Measurements from ENCODE around the gene OR2V1.

The OR2V1 gene

DNA sequence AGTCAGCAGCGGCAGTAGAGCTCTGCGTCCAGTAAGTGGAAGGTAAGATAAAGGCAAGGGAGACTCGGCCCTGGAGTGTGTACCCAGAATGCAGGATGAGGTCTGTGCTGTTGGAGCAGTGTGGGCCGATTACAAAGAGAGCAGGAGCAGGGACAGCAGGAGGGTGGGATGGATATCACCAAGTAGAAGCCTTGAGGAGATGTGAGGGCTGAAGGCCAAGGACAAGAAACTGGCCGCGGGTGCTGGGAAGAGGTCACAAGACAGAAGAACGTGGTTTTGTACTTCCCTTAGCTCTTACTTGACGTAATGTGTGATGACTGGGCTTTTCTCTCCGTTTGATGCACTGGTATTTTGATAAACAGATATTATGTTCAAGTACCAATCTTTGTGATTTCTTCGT is 43.7 kb downstream of the OR2V1 start:
- Histone ChIP-seq H2AFZ (ENCODE audit: low read length, unreplicated experiment) (no peak overlapping the region), H3K4me1 (ENCODE audit: control insufficient read depth, insufficient read depth, low read length, unreplicated experiment) (no peaks in the 10 kb centered on the region), H3K4me3 (ENCODE audit: low read depth, low read length) (no peak overlapping the region), H3K36me3 (ENCODE audit: insufficient read depth, low read length) (no peaks in the 10 kb centered on the region), H3K27me3 (ENCODE audit: insufficient read depth, low read length) (peaks cover 52% of the 10 kb centered on the region), H3K79me2 (ENCODE audit: control insufficient read depth, insufficient read depth, low read length, unreplicated experiment) (no peaks in the 10 kb centered on the region), H3K27ac (ENCODE audit: low read depth, low read length) (no peak overlapping the region)

DNA sequence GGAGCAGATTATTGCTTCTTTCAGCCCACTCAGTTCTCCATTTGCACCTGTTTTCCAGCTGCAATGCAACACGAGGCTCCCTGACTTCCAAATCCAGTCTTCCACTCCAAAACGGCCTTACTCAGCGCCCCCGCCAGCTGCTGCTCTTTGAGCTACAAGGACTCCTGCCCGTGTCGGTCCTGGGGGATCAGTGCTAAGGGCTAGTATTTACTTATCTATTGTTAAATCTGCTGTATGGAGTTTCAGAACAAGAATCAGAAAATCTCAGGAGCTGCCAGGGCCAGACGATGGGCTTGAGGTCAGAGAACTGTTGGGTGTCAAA is 44.1 kb downstream of the OR2V1 start:
- no peaks in the 10 kb centered on the region for H3K36me3 ChIP-seq (ENCODE audit: insufficient read depth, low read length)
- no peak overlapping the region for H2AFZ ChIP-seq (ENCODE audit: low read length, unreplicated experiment)
- no peak overlapping the region for H3K4me3 ChIP-seq (ENCODE audit: low read depth, low read length)
- peaks cover 56% of the 10 kb centered on the region for H3K27me3 ChIP-seq (ENCODE audit: insufficient read depth, low read length)
- no peak overlapping the region for H3K27ac ChIP-seq (ENCODE audit: low read depth, low read length)
- no peaks in the 10 kb centered on the region for H3K79me2 ChIP-seq (ENCODE audit: control insufficient read depth, insufficient read depth, low read length, unreplicated experiment)
- H3K4me1 ChIP-seq (ENCODE audit: control insufficient read depth, insufficient read depth, low read length, unreplicated experiment) = no peaks in the 10 kb centered on the region

- no peaks in the 10 kb centered on the region for H3K79me2 ChIP-seq (ENCODE audit: control insufficient read depth, insufficient read depth, low read length, unreplicated experiment)
- no peak overlapping the region for H2AFZ ChIP-seq (ENCODE audit: low read length, unreplicated experiment)
- no peaks in the 10 kb centered on the region for H3K36me3 ChIP-seq (ENCODE audit: insufficient read depth, low read length)
- H3K4me1 ChIP-seq (ENCODE audit: control insufficient read depth, insufficient read depth, low read length, unreplicated experiment) = no peaks in the 10 kb centered on the region
- no peak overlapping the region for H3K27ac ChIP-seq (ENCODE audit: low read depth, low read length)
- H3K27me3 ChIP-seq (ENCODE audit: insufficient read depth, low read length) = peaks cover 62% of the 10 kb centered on the region
- no peak overlapping the region for H3K4me3 ChIP-seq (ENCODE audit: low read depth, low read length)
Measured at GRCh38 chr5:181086026-181086883, 44.7 kb downstream of the OR2V1 start.

DNA sequence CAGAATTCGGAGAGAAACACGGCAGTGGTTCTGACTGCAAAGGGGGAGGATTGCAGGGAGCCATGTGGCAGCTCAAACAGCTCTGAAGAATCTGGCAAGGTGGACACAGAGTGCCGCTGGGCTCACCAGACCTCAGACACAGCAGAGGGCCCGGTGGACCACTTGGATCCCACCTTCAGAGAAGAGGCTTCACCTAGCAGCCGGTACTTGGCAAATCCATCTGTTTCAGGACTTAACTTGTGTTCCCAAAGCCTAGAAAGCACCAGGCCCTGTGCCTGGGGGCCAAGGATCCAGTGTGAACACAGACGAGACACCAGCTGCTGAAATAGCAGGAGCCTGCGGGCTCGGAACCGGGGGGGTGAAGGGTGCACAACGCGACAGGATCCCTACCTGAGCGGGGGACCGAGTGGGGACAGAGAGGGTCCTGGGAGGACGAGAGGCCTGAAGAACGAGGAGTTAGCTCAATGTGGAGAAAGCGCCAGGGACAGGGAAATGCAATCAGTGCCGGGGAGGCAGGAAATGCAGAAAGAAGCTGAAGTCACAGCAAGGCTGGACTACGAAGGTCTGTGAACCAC is 46.3 kb downstream of the OR2V1 start:
- Histone ChIP-seq H3K4me3 (ENCODE audit: low read depth, low read length) (no peak overlapping the region), H2AFZ (ENCODE audit: low read length, unreplicated experiment) (no peak overlapping the region), H3K27ac (ENCODE audit: low read depth, low read length) (no peak overlapping the region), H3K36me3 (ENCODE audit: insufficient read depth, low read length) (no peaks in the 10 kb centered on the region), H3K27me3 (ENCODE audit: insufficient read depth, low read length) (peaks cover 75% of the 10 kb centered on the region), H3K4me1 (ENCODE audit: control insufficient read depth, insufficient read depth, low read length, unreplicated experiment) (no peaks in the 10 kb centered on the region), H3K79me2 (ENCODE audit: control insufficient read depth, insufficient read depth, low read length, unreplicated experiment) (no peaks in the 10 kb centered on the region)

DNA sequence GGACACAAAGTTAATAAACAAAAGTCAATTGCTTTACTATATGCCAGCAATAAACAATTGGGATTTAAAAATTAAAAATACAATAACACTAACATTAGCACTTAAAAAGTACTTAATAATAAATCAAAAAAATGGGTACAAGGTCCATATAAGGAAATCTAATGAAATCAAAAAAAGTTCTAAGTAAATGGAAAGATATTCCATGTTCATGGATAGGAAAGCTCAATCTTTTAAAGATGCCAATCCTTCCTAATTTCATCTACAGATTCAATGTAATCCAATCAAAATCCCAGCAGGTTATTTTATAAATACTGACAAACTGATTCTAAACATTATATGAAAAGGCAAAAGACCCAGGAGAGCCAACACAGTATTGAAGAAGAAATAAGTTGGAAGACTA is 49.0 kb downstream of the OR2V1 start:
- H3K27me3 ChIP-seq (ENCODE audit: insufficient read depth, low read length) = peaks cover 89% of the 10 kb centered on the region
- no peaks in the 10 kb centered on the region for H3K79me2 ChIP-seq (ENCODE audit: control insufficient read depth, insufficient read depth, low read length, unreplicated experiment)
- H3K36me3 ChIP-seq (ENCODE audit: insufficient read depth, low read length) = no peaks in the 10 kb centered on the region
- no peak overlapping the region for H2AFZ ChIP-seq (ENCODE audit: low read length, unreplicated experiment)
- no peak overlapping the region for H3K27ac ChIP-seq (ENCODE audit: low read depth, low read length)
- H3K4me3 ChIP-seq (ENCODE audit: low read depth, low read length) = no peak overlapping the region
- no peaks in the 10 kb centered on the region for H3K4me1 ChIP-seq (ENCODE audit: control insufficient read depth, insufficient read depth, low read length, unreplicated experiment)

- no peak overlapping the region for H3K27ac ChIP-seq (ENCODE audit: low read depth, low read length)
- H3K27me3 ChIP-seq (ENCODE audit: insufficient read depth, low read length) = peaks cover 52% of the 10 kb centered on the region
- no peaks in the 10 kb centered on the region for H3K4me1 ChIP-seq (ENCODE audit: control insufficient read depth, insufficient read depth, low read length, unreplicated experiment)
- H3K36me3 ChIP-seq (ENCODE audit: insufficient read depth, low read length) = no peaks in the 10 kb centered on the region
- H3K4me3 ChIP-seq (ENCODE audit: low read depth, low read length) = no peak overlapping the region
- H3K79me2 ChIP-seq (ENCODE audit: control insufficient read depth, insufficient read depth, low read length, unreplicated experiment) = no peaks in the 10 kb centered on the region
- H2AFZ ChIP-seq (ENCODE audit: low read length, unreplicated experiment) = no peak overlapping the region
Measured at GRCh38 chr5:181076920-181077319, 54.0 kb downstream of the OR2V1 start.
